HG03103 (cell line): ENCODE measurements around the gene CD74.
"Not testable (repeated sequence)": the region's sequence is repeated elsewhere in the genome, so short reads cannot be mapped to it uniquely, and the experiment has no call there.

Experiments used
- ATAC-seq: cut with Tn5 transposase; IDR thresholded peaks from one replicate; pipeline ENCODE4 v1.9.1; 2021; ENCODE audit warnings: low read depth; ENCODE audit not compliant: unreplicated experiment

CD74 gene

DNA sequence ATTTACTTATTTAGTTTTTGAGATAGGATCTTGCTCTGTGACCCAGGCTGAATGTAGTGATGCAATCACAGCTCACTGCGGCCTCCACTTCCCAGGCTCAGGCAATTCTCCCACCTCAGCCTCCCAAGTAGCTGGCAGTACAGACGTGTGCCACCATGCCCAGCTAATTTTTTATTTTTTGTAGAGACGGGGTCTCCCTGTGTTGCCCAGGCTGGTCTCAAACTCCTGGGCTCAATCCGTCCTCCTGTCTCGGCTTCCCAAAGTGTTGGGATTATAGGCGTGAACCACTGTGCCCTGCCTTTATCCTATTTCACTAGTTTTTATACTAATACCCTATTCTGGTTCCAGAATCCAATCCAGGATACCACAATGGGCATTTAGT, 30.0 kb upstream of the CD74 start:
- no peak for ATAC-seq

DNA sequence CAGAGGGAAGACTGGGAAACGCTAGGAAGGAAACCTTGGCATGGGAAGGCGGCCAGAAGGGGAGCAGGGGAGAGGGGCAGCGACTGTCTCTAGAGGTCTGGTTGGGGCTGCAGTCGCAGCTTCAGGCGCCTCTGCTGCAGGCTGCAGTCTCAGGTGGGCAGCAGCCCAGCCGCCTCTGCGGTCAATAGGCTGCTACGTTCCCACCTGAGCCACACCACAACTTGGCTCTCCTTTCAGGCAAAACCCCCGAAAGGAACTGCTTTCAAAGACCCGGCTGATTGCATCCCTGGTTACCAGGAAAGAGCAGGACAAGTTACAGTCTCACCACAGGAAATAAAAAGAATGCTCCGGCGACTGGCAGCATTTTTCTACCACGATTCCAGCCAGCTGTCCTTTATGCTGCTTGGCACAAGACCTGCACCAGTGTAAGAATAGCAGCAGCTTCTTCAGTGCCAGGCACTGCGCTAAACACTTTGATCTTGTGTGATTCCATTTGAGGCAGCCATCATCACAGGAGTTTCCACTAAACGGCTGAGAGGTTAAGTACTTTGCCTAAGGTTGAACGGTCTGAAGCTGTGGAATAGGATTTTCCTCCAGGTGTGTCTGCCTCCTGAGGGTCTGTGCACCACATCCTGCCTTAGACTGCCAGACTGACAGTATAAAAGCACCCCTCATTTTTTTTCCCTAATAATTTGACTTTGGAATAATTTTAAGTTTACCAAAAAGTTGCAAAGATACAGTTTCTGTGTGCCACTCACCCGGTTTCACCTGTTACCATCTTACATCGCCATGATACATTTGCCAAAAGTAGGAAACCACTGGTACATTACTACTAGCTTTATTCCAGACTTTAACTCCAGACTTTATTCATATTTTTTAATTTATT, 29.3 kb upstream of the CD74 start:
- ATAC-seq, result no peak

DNA sequence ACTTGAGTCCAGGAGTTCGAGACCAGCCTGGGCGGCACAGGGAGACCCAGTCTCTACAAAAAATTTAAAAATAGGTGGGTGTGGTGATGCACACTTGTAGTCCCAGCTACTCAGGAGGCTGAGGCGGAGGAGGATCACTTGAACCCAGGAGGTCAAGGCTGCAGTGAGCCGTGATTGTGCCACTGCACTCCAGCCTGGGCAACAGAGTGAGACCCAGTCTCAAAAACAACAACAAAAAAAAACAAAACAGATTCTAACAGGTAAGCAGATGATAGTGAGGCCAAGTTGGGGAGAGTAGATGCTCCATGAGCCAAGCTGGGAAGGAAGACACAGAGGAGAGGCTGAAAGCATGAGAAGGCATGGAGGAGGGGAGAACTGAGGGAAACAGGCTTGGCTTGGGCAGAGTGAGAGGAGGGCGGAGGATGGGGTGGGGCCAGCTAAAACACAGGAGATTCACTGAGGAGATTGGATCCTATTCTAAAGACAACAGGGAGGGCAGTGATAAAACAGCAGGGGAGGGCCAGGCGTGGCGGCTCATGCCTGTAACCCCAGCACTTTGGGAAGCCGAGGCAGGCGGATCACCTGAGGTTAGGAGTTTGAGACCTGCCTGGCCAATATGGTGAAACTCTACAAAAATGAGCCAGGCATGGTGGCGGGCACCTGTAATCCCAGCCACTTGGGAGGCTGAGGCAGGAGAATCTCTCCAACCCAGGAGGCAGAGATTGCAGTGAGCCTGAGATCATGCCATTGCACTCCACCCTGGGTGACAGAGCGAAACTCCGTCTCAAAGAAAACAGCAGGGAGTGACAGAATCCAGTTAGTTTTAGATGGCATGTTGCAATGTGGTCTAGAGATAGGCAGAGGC, 28.5 kb upstream of the CD74 start:
- no peak for ATAC-seq

DNA sequence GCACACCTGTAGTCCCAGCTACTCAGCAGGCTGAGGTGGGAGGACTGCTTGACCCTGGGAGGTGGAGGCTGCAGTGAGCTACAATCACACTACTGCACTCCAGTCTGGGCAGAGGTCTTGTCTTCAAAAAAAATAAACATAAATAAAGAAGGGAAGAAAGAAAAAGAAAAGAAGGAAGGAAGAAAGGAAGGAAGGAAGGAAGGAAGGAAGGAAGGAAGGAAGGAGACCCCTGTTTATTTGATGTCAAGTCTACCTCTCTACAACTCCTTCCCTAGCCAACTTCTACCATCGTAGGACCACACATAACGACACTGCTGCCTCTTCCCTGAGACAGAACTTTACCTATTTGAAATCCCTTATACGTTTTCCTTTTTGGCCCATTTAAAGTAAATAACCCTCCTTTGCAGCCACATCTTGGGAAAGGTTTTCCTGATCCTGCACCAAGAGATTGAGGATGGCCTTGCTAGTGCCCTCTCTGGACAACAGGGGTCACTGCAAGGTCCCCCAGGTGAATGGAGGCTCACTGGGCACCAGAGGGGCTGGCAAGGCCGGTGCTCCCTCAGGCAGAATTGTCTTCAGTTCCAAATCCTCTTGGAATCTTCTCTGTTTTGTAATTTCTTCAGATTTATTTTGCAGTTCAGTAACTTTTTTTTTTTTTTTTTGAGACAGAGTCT, 26.3 kb upstream of the CD74 start:
- no peak for ATAC-seq

DNA sequence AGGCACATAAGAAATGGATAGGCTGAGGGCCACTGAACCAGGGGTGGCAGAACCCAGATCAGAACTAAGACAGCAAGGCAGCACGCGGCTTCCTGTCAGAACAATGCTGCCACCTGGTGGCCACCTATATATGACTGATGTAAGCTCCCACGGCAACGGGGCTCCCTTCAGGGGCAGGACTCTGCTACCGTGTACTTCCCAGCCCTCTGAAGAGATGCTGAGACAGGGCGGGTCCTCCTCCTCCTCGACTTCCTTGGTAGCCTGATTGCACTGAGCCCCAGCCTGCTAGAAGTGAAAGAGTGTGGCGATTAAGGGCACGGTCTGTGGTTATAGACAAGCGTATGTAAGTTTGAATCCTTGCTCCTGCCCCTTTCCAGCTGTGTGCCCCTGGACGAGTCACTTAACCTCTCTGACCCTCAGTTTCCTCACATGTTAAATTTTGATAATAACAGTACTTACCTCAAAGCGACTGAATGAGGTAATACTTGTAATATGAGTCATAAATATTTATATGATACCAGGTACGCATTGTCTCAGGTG, 23.5 kb upstream of the CD74 start:
- ATAC-seq, result peak; percentile 85

DNA sequence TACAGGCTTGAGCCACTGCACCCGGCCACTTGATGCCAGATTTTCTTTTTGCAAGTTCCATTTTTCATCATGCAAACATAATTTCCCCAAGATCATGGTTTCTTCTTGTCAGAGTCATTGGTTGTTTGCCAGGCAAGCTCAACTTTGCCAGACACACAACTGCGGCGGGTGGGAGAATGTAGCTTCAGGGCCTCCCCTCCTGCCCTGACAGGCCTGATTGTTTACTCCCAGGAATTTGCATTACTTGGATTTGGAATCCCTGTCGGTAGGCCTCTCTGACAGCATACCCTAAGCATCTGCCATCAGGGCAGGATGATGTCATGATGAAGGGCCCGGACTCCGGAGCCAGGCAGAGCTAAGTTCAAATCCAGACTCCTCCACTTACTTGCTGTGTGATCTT, 21.8 kb upstream of the CD74 start:
- no peak for ATAC-seq

DNA sequence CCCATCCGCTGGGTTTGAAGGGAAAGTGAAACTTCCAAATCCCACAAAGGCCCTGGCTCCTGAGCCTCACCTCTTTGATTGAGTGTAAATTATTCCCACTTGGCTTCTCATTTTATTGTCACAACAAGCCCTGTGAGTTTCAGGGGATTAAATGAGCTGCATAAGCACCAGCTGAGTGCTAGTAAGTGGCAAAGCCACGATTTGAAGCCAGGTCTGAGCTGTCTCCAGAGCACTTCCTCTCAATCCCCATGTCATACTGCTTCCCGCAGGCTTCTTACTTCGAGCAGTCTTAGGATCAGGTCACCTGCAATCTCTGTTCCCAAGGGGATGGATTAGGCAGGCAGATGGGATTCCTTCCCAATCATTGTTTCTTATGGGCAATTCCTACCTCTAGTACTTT, 18.9 kb upstream of the CD74 start:
- no peak for ATAC-seq

DNA sequence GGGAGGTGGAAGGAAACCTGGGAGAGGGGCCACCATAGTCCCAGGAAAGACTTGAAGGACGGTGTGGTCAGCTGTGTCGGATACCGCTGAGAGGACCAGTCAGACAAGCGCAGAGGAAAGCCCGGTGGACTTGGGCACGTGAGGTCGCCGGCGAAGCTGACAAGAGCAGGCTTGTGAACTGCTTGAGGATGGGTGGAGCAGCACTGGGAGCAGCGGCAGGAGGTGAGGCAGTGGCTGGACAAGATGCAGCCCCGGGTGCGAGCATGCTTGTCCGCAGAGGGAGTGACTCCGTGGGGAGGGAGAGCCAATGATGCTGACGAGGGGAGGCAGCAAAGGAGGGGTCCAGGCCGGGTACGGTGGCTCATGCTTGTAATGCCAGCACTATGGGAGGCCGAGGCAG, 18.3 kb upstream of the CD74 start:
- ATAC-seq, result no peak

DNA sequence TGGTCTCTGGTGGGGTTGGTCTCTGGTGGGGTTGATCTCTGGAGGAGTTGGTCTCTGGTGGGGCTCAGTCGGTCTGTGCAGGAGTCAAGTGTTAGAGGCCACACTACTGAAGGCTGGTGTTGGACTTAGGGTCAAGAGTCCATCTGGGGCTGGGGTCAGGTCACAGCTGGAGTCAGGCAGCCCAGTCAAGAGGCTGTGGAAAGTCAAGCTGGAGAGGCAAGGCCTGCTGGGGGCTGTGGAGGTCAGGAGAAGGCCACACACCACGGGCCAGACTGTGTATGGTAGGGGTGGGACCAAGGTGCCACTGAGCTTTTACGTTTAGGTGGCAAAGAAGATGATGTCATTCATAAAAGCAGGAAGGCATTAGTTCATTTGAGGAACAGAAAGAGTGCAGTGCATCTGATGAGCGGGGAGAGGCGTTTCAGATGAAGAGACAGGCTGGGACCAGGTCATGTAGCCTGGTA, 16.7 kb upstream of the CD74 start:
- ATAC-seq, result peak; percentile 65

DNA sequence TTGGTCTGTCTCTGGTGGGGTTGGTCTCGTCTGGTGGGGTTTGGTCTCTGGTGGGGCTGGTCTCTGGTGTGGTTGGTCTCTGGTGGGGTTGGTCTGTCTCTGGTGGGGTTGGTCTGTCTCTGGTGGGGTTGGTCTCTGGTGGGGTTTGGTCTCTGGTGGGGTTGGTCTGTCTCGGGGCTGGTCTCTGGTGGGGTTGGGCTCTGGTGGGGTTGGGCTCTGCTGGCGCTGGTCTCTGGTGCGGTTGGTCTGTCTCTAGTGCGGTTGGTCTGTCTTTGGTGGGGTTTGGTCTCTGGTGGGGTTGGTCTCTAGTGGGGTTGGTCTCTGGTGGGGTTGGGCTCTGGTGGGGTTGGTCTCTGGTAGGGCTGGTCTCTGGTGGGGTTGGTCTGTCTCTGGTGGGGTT, 16.3 kb upstream of the CD74 start:
- ATAC-seq, result no peak

DNA sequence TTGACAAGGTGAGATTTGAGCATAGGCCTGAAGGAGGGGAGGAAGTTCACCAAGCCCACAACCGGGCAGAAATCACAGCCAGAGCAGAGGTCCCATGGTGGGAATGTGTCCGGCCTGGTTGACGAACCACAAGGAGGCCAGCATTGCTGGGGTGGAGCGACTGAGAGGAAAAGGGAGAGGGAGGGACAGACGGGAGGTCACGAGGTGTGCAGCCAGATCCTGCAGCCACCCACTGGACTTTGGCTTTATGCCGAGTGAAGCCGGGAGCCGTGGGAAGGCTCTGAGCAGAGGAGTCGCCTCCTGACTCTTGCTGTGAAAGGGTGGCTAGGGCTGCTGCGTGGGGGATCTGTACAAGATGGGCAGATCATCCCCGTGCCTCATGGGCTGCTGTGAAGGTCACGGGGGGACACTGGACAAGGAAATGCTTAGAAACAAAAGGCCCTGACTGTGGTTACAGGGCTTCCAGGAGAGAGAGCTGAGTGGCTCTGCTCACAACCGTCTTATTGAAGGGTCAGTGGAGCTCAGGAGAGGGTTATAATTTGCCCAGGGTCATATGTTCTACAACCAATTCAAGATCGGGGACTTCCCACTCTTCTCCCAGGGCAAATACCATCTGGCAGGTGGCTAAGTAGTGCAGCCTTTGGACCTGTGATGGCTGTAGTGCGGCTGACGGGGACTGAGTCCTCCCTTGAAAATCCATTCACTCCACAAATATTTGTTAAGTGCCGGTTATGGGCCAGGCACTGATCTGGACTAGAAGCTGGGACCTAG, 15.6 kb upstream of the CD74 start:
- ATAC-seq, result no peak

DNA sequence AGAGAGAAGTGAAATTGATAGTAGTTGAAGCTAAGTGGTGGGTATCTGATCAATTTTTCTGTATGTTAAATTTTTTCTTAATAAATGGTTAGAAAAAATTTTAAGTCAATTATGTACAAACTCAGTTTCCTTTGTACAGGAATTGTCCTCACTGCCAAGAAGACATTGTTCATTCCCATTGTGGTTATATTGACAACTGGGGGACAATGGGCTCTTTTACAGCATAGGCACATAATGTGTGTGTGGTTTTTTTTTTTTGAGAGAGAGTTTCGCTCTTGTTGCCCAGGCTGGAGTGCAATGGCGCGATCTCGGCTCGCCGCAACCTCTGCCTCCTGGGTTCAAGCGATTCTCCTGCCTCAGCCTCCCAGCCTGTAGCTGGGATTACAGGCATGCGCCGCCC, 13.5 kb upstream of the CD74 start:
- not testable (repeated sequence) for ATAC-seq

DNA sequence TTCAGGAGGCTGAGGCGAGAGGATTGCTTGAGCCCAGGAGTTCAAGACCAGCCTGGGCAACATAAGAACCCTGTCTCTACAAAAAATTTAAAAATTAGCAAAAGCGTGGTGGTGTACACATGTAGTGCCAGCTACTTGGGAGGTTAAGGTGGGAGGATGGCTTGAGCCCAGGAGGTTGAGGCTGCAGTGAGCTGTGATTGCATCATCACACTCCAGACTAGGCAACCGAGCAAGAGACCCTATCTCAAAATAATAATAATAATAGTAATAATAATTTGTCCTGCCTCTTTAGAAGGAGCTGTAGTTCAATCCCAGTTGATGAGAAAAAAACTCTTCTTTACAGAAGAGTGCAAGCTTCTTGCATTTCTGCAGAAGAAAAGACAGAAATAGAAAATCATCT, 10.0 kb upstream of the CD74 start:
- ATAC-seq, result no peak

DNA sequence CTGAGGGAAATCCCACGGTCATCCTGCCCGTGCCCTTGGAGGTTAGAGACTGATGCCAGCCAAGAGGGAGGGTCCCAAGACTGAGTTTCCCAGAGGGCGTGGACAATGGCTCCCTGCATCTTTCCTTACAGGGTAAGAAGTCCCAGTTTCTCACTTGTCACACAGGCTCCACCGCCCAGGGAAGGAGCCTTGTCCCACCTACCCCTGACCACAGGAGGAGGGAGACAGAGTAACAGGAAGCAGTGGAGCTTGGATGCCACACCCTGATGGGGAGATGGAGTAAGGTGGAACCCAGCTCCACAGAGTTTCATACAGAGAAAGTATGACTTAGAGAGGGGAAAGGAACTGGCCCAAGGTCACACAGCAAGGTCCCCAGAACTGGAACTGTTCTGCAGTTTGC, 9.4 kb upstream of the CD74 start:
- no peak for ATAC-seq

DNA sequence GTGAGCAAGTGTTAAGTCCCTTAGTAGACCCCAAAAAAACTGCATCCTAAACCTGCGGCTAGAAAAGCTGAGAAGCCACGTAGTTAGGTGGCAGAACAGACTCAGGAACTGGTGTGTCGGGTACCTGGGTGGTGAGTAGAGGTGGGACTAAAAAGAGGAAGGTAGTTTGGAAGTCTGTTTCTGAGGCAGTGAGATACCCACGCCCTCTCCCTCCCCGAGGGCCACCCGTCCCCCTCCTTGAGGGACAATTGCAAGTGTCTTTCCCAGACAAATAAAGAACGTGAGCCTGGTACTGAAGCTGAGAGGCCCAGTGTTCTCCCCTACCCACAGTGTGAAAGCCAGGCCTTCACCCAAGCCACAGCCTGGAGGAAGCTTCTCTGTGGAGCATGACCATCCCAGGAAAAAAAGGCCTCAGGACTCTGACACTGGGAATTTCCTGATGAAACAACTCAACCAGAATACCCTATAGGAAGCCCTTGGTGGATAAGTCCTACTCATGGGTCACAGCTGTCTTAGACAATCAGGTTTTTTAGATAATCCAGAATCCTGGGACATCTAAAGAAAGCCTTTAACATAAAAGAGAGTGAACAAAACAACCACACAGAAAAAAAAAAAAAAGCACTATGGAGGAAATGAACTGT, 7.0 kb upstream of the CD74 start:
- peak; percentile 60 for ATAC-seq

DNA sequence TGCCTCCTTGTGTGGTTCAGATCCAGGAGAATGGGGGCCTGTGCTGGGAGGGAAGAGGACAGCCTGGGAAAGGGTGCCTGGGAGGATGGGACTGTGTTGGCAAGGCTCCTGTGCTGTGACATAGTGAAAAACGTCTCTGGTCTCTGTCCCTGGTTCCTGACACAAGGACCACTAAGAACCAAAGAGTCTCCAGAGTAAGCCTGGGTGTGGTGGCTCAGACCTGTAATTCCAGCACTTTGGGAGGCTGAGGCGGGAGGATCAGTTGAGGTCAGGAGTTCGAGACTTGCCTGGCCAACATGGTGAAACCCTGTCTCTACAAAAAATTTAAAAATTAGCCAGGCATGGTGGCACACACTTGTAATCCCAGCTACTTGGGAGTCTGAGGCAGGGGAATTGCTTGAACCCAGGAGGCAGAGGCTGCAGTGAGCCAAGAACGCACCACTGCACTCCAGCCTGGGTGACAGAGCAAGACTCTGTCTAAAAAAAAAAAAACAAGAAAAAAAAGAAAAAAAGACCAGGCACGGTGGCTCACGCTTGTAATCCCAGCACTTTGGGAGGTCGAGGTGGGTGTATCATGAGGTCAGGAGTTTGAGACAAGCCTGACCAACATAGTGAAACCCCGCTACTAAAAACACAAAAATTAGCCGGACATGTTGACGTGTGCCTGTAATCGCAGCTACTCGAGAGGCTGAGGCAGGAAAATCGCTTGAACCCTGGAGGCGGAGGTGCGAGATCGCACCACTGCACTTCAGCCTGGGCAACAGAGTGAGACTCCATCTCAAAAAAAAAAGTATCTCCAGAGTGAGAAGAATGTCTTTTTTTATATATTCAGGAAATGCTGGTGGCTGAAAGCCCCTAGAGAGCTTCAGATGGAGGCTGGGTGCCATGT, 1.4 kb upstream of the CD74 start:
- not testable (repeated sequence) for ATAC-seq

DNA sequence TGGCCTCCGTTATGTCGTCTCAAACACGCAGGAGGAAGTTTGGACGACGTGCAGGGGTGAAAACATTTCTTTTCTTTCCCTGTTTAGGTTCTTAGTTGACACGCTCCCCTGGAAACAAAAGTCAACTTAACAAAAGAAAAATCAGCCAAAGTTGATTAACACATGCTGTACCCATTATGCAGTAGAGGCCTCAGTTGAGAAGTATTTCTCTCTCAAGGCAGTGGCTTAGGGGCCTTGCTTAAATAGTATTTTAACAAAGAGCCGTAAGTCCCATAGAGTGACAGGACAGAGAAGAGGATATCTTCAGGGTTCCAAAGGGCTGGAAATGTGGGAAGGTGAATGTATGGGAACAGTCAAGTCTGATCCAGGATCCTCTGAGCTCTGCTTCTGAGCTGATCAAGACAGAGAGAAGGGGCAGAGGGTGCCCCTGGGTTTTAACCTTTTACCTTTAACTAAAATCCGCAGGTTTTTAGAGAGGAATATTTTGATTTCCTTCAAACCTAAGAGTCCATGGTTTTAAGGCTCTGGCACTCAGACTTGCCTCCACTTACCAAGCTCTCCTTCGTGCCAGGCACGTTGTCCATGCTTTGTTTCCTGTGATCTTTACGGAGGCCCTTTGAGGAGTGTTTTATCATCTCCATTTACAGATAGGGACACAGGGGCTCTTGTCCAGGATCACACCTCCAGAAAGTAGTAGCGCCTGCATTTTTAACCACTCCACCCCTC, 629 bp upstream of the CD74 start:
- ATAC-seq, result no peak
